ENCODE measurements around the gene FAM240B. TPM values are rescaled to one million over a fixed set of nuclear protein-coding genes. Genes with fewer than 3 reads are reported as not detected.

FAM240B gene
- total and polyA plus RNA-seq, 2 of the 13 experiments (the other 11 are each of a cell fraction or from before 2014, with no cell fraction given): not detected

DNA sequence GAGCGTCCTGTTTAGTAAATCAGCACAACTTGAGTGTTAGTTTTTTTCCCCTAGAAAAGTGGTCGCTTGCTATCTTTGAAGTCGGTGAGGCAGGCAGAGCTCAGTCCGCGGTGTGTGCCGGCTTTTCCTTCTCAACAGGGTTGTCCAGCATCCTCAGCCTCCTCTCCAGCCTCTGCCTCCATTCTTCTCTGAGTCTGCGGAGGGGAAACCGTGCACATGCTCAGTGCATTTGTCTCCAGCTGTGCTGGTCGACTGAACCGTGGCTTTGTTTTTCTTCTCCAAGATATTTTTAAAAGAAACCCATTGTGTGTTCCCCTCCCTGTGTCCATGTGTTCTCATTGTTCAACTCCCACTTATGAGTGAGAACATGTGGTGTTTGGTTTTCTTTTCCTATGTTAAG, 25.3 kb downstream of the FAM240B start:
- in situ Hi-C loops (cut with HindIII; ENCODE audit: extremely low pct_ligation_motif_present, low pct_unique_long_range_greater_than_20kb): no loop called here

More for the DNA sequence above, 25.3 kb downstream of the FAM240B start:
- no peaks in the 10 kb centered on the region for H3K4me1 ChIP-seq (ENCODE audit: insufficient read depth, low read length)
- H3K4me3 ChIP-seq (replicated peaks in 1 of 3; ENCODE audit: insufficient read depth in 1 of 3, low read depth in 2 of 3, low read length in 3 of 3): no peak overlapping the region
- H3K27me3 ChIP-seq (ENCODE audit: control insufficient read depth in 1 of 2, insufficient read depth in 2 of 2, low read length in 2 of 2): peaks cover 0 to 45% of the 10 kb centered on the region in 2 experiments; a peak in 3 of 5 replicates
- no peaks in the 10 kb centered on the region for H4K20me1 ChIP-seq (ENCODE audit: insufficient read depth, low read length)
- TF ChIP-seq, protein P1, sequence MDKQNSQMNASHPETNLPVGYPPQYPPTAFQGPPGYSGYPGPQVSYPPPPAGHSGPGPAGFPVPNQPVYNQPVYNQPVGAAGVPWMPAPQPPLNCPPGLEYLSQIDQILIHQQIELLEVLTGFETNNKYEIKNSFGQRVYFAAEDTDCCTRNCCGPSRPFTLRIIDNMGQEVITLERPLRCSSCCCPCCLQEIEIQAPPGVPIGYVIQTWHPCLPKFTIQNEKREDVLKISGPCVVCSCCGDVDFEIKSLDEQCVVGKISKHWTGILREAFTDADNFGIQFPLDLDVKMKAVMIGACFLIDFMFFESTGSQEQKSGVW (CRISPR knock-in tag; IDR thresholded peaks at IDR 0.05; ENCODE audit: borderline replicate concordance): no peak
- TF ChIP-seq ZNF101 (CRISPR knock-in tag; IDR thresholded peaks at IDR 0.05; ENCODE audit: borderline replicate concordance, low read depth) (no peak), NBN (conservative IDR thresholded peaks at IDR 0.05) (no peak), BRD4 (CRISPR knock-in tag; IDR thresholded peaks at IDR 0.05) (no peak), ETV6 (CRISPR knock-in tag; conservative IDR thresholded peaks at IDR 0.05) (no peak), HHEX (CRISPR knock-in tag; IDR thresholded peaks at IDR 0.05) (no peak)
- TF ChIP-seq, protein P2, sequence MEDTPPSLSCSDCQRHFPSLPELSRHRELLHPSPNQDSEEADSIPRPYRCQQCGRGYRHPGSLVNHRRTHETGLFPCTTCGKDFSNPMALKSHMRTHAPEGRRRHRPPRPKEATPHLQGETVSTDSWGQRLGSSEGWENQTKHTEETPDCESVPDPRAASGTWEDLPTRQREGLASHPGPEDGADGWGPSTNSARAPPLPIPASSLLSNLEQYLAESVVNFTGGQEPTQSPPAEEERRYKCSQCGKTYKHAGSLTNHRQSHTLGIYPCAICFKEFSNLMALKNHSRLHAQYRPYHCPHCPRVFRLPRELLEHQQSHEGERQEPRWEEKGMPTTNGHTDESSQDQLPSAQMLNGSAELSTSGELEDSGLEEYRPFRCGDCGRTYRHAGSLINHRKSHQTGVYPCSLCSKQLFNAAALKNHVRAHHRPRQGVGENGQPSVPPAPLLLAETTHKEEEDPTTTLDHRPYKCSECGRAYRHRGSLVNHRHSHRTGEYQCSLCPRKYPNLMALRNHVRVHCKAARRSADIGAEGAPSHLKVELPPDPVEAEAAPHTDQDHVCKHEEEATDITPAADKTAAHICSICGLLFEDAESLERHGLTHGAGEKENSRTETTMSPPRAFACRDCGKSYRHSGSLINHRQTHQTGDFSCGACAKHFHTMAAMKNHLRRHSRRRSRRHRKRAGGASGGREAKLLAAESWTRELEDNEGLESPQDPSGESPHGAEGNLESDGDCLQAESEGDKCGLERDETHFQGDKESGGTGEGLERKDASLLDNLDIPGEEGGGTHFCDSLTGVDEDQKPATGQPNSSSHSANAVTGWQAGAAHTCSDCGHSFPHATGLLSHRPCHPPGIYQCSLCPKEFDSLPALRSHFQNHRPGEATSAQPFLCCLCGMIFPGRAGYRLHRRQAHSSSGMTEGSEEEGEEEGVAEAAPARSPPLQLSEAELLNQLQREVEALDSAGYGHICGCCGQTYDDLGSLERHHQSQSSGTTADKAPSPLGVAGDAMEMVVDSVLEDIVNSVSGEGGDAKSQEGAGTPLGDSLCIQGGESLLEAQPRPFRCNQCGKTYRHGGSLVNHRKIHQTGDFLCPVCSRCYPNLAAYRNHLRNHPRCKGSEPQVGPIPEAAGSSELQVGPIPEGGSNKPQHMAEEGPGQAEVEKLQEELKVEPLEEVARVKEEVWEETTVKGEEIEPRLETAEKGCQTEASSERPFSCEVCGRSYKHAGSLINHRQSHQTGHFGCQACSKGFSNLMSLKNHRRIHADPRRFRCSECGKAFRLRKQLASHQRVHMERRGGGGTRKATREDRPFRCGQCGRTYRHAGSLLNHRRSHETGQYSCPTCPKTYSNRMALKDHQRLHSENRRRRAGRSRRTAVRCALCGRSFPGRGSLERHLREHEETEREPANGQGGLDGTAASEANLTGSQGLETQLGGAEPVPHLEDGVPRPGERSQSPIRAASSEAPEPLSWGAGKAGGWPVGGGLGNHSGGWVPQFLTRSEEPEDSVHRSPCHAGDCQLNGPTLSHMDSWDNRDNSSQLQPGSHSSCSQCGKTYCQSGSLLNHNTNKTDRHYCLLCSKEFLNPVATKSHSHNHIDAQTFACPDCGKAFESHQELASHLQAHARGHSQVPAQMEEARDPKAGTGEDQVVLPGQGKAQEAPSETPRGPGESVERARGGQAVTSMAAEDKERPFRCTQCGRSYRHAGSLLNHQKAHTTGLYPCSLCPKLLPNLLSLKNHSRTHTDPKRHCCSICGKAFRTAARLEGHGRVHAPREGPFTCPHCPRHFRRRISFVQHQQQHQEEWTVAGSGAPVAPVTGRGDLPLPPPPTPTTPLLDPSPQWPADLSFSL (CRISPR knock-in tag; IDR thresholded peaks at IDR 0.05): no peak
- TF ChIP-seq, protein P3, sequence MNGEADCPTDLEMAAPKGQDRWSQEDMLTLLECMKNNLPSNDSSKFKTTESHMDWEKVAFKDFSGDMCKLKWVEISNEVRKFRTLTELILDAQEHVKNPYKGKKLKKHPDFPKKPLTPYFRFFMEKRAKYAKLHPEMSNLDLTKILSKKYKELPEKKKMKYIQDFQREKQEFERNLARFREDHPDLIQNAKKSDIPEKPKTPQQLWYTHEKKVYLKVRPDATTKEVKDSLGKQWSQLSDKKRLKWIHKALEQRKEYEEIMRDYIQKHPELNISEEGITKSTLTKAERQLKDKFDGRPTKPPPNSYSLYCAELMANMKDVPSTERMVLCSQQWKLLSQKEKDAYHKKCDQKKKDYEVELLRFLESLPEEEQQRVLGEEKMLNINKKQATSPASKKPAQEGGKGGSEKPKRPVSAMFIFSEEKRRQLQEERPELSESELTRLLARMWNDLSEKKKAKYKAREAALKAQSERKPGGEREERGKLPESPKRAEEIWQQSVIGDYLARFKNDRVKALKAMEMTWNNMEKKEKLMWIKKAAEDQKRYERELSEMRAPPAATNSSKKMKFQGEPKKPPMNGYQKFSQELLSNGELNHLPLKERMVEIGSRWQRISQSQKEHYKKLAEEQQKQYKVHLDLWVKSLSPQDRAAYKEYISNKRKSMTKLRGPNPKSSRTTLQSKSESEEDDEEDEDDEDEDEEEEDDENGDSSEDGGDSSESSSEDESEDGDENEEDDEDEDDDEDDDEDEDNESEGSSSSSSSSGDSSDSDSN (CRISPR knock-in tag; IDR thresholded peaks at IDR 0.05): no peak
- no peak for ATAC-seq
- CTCF ChIA-PET (ENCODE audit: low intra/inter-chr PET ratio, low total read pairs): no interaction called here
- intact Hi-C loops (cut with micrococcal nuclease; ENCODE audit: unreplicated experiment): no loop called here
- no peaks in the 10 kb centered on the region for H3K79me2 ChIP-seq (ENCODE audit: insufficient read depth, low read length)
- H3K9me3 ChIP-seq (ENCODE audit: low read length): no peaks in the 10 kb centered on the region
- no peak for FAIRE-seq
- H3K36me3 ChIP-seq (replicated peaks in 1 of 2; ENCODE audit: control insufficient read depth in 1 of 2, insufficient read depth in 2 of 2, low read length in 2 of 2): no peaks in the 10 kb centered on the region
- H3K27ac ChIP-seq (ENCODE audit: extremely low read length, insufficient read depth, low read length): no peak overlapping the region
- no TSS peak for BruUV-seq (replicated peaks)
- POLR2A ChIA-PET: no interaction called here
- WGBS (ENCODE audit: low lambda C conversion rate): 33% methylated on average over 10 of the region's 10 CpGs
- no peak overlapping the region for H3K9ac ChIP-seq (ENCODE audit: insufficient read depth, low read depth, low read length)
- H2AFZ ChIP-seq (ENCODE audit: low read length): no peak overlapping the region
- DNase-seq (ENCODE audit: low spot score): no peak
- no peak overlapping the region for H3K4me2 ChIP-seq (ENCODE audit: low read depth, low read length)
